HepG2 (cell line): ENCODE measurements around the gene ZBTB9. TPM values are rescaled to one million over a fixed set of nuclear protein-coding genes. Genes with fewer than 3 reads are reported as not detected.

Source experiments
- ATAC-seq: fragments of 200-7000 bp; cut with Tn5 transposase; 3 replicates; pipeline ENCODE4 v1.9.1; 2020; ENCODE audit warnings: mild to moderate bottlenecking, moderate library complexity
- BruUV-seq: library from RNA; stranded (reverse); fragments of 400-500 nt; replicated peaks from 2 replicates; lab custom pipeline; 2021; lab: Mats Ljungman, UMichigan
- CTCF ChIA-PET: fragments of 300-600 bp; formaldehyde crosslinking; extraction: SDS; loops from one replicate; lab custom pipeline; 2021; ENCODE audit warnings: low total read pairs, inconsistent platforms, low intra/inter-chr PET ratio; lab: Yijun Ruan, JAX
- POLR2A ChIA-PET: fragments of 350-600 bp; sonication (Branson Sonifier 250); formaldehyde crosslinking; loops from one replicate; lab custom pipeline; 2020; ENCODE audit warnings: antibody characterized with exemption, inconsistent platforms; lab: Yijun Ruan, JAX
- DNase-seq: peaks from one replicate; pipeline ENCODE4 v3.0.0-alpha.2; 2015; ENCODE audit warnings: low spot score
- FAIRE-seq: peaks from 3 replicates; lab custom pipeline; 2011; peaks lifted over from hg19 to GRCh38; lab: Jason Lieb, UNC
- H2AFZ ChIP-seq: one replicate; pipeline ENCODE4 v1.6.1; 2011; ENCODE audit warnings: low read length, inconsistent platforms
- H3K27ac ChIP-seq: fragments of 300-600 bp; 3 replicates; pipeline ENCODE4 v1.8.0; 2011; ENCODE audit warnings: mixed run types, mild to moderate bottlenecking, mixed read lengths, low read length, inconsistent platforms; ENCODE audit not compliant: insufficient read depth; ENCODE audit errors: extremely low read length
- H3K27me3 ChIP-seq, 2 experiments: fragments of 200-600 bp in 1 of 2; 2 replicates in 1 of 2; 3 replicates in 1 of 2; pipeline versions ENCODE4 v1.6.0 to v1.8.0; 2011; ENCODE audit warnings: low read length in 2 of 2, mild to moderate bottlenecking in 2 of 2, moderate library complexity in 2 of 2, inconsistent platforms in 1 of 2; ENCODE audit not compliant: insufficient read depth in 2 of 2, control insufficient read depth in 1 of 2
- H3K36me3 ChIP-seq, 2 experiments: fragments of 200-600 bp in 1 of 2; replicated peaks in 1 of 2; 2 replicates in 1 of 2; 3 replicates in 1 of 2; pipeline versions ENCODE4 v1.5.1 to v1.8.0; 2011; ENCODE audit warnings: low read length in 2 of 2, inconsistent platforms in 1 of 2; ENCODE audit not compliant: insufficient read depth in 2 of 2, control insufficient read depth in 1 of 2
- H3K4me1 ChIP-seq: 2 replicates; pipeline ENCODE4 v1.5.1; 2012; ENCODE audit warnings: low read length, inconsistent platforms; ENCODE audit not compliant: insufficient read depth
- H3K4me2 ChIP-seq: 2 replicates; pipeline ENCODE4 v1.6.0; 2011; ENCODE audit warnings: low read depth, low read length, inconsistent platforms
- H3K4me3 ChIP-seq, 3 experiments: fragments of 200-600 bp in 1 of 3; sonication (generic), shearing (Covaris generic) in 1 of 3; replicated peaks in 1 of 3; 2 replicates each; pipeline ENCODE4 v1.5.1; 2011 to 2016; ENCODE audit warnings: low read length in 3 of 3, inconsistent platforms in 2 of 3, low read depth in 2 of 3, mild to moderate bottlenecking in 2 of 3, control low read depth in 1 of 3, mixed read lengths in 1 of 3; ENCODE audit not compliant: insufficient read depth in 1 of 3
- H3K79me2 ChIP-seq: one replicate; pipeline ENCODE4 v1.6.1; 2011; ENCODE audit warnings: low read length, inconsistent platforms; ENCODE audit not compliant: insufficient read depth
- H3K9ac ChIP-seq: 2 replicates; pipeline ENCODE4 v1.6.0; 2011; ENCODE audit warnings: mild to moderate bottlenecking, low read depth, low read length, inconsistent platforms; ENCODE audit not compliant: insufficient read depth
- H3K9me3 ChIP-seq: 2 replicates; pipeline ENCODE4 v1.5.1; 2012; ENCODE audit warnings: mild to moderate bottlenecking, low read length
- H4K20me1 ChIP-seq: 2 replicates; pipeline ENCODE4 v1.6.0; 2011; ENCODE audit warnings: inconsistent platforms, mild to moderate bottlenecking, low read length, moderate library complexity; ENCODE audit not compliant: insufficient read depth
- CBX1 ChIP-seq: IDR thresholded peaks from one replicate; pipeline ENCODE4 v1.6.1; 2016; ENCODE audit warnings: antibody characterized with exemption, low read depth
- NR2C2 ChIP-seq: sonication (generic); formaldehyde crosslinking; IDR thresholded peaks from 2 replicates; pipeline ENCODE4 v1.4.0; 2020; ENCODE audit warnings: missing genetic modification reagents, mild to moderate bottlenecking, moderate library complexity, borderline replicate concordance
- POLR2A ChIP-seq, 2 experiments: IDR thresholded peaks; 2 replicates each; pipeline ENCODE4 v1.6.1; 2011; ENCODE audit warnings: low read depth in 2 of 2, low read length in 2 of 2, mild to moderate bottlenecking in 1 of 2, moderate library complexity in 1 of 2; ENCODE audit not compliant: insufficient read depth in 1 of 2
- ZNF34 ChIP-seq: sonication (generic); formaldehyde crosslinking; IDR thresholded peaks from 2 replicates; pipeline ENCODE4 v1.4.0; 2020; ENCODE audit warnings: mild to moderate bottlenecking, missing genetic modification reagents, borderline replicate concordance
- ZNF512B ChIP-seq: sonication (generic); formaldehyde crosslinking; IDR thresholded peaks from 2 replicates; pipeline ENCODE4 v1.5.1; 2020; ENCODE audit warnings: missing genetic modification reagents, mild to moderate bottlenecking, borderline replicate concordance
- ZNF569 ChIP-seq: sonication (generic); formaldehyde crosslinking; IDR thresholded peaks from 2 replicates; pipeline ENCODE4 v1.5.0; 2020; ENCODE audit warnings: mild to moderate bottlenecking, missing genetic modification reagents, moderate library complexity, borderline replicate concordance
- ZNF83 ChIP-seq: sonication (generic); formaldehyde crosslinking; IDR thresholded peaks from 2 replicates; pipeline ENCODE4 v1.4.0; 2020; ENCODE audit warnings: missing genetic modification reagents, mild to moderate bottlenecking, borderline replicate concordance
- WGBS: methylation state at CpG from one replicate; pipeline ENCODE4 v1.1.6; 2017; ENCODE audit warnings: low lambda C conversion rate; 5-methylcytosine and 5-hydroxymethylcytosine counted together
- in situ Hi-C: cut with HindIII; loops from 2 replicates; pipeline ENCODE4 v1.10.0; 2017; ENCODE audit warnings: low pct_unique_long_range_greater_than_20kb; ENCODE audit not compliant: extremely low pct_ligation_motif_present
- intact Hi-C: fragments of 100-400 bp; cut with micrococcal nuclease; formaldehyde crosslinking; loops from one replicate; pipeline ENCODE4 v1.10.0; 2022; ENCODE audit not compliant: unreplicated experiment
- polyA plus RNA-seq, 8 experiments: library from polyadenylated mRNA; depleted of rRNA in 3 of 8; stranded (reverse) in 7 of 8; unstranded in 1 of 8; fragments of >200 nt; fragmentation: Illumina TruSeq in 4 of 8; extraction: Trizol in 4 of 8; gene quantifications; 2 replicates each; pipeline versions ENCODE4 v1.2.1 to v1.2.3, GENCODE V29; 2011 to 2016; ENCODE audit warnings: low read depth in 4 of 8, missing spikeins in 1 of 8, mixed read lengths in 1 of 8; ENCODE audit not compliant: insufficient read depth in 1 of 8
- total RNA-seq, 5 experiments: library from RNA; depleted of rRNA; stranded (reverse); fragments of >200 nt; fragmentation: Illumina TruSeq; extraction: Trizol; gene quantifications; 2 replicates each; pipeline ENCODE4 v1.2.3, GENCODE V29; 2016; ENCODE audit warnings: low read depth in 1 of 5

ZBTB9 gene
- total and polyA plus RNA-seq, 2 of the 13 experiments (the other 11 are each of a cell fraction or from before 2014, with no cell fraction given), result 5.3 to 9.2 TPM

- no peak for ATAC-seq
- Histone ChIP-seq H3K4me3 (no peak overlapping the region), H3K36me3 (peaks cover 31 to 64% of the 10 kb centered on the region in 2 experiments), H3K9ac (no peak overlapping the region), H3K79me2 (no peaks in the 10 kb centered on the region), H3K4me1 (peaks cover 12% of the 10 kb centered on the region), H2AFZ (no peak overlapping the region), H4K20me1 (no peaks in the 10 kb centered on the region)
- BruUV-seq, result no TSS peak
- no peak for DNase-seq
- TF ChIP-seq POLR2A (IDR thresholded peaks at IDR 0.05; ENCODE audit: insufficient read depth in 1 of 2, low read depth in 2 of 2, low read length in 2 of 2) (peak; percentile 15 to 24; a peak in 1 of 4 replicates), NR2C2 (CRISPR knock-in tag) (no peak), ZNF34 (CRISPR knock-in tag) (no peak), ZNF83 (no peak), CBX1 (no peak), ZNF569 (CRISPR knock-in tag) (no peak), ZNF512B (CRISPR knock-in tag) (no peak)
- TF ChIP-seq, all 625 proteins: peak for 1
- ChIA-PET CTCF (no interaction called here), POLR2A (no interaction called here)
- FAIRE-seq, result no peak
- Histone ChIP-seq H3K27me3 (no peaks in the 10 kb centered on the region), H3K4me2 (no peak overlapping the region), H3K27ac (no peak overlapping the region), H3K9me3 (no peaks in the 10 kb centered on the region)
- intact Hi-C loops (no loop called here), in situ Hi-C loops (loop anchor here (25.0 kb wide), 1 partner anchor 118 kb away; the partner anchor contains the start of genes B3GALT4, PFDN6, RGL2 and WDR46)
- WGBS, result 96% methylated on average over 15 of the region's 15 CpGs
Measured at GRCh38 chr6:33405386-33405940, 48.9 kb upstream of the ZBTB9 start.
